GM21367 (cell line): ENCODE data around the gene NUP93.
A peak's percentile ranks its signal among the peaks of the same experiment; 100 is the strongest.

Experiments
- ATAC-seq: cut with Tn5 transposase; IDR thresholded peaks from one replicate; pipeline ENCODE4 v1.9.1; 2021; ENCODE audit not compliant: unreplicated experiment

Gene NUP93

DNA sequence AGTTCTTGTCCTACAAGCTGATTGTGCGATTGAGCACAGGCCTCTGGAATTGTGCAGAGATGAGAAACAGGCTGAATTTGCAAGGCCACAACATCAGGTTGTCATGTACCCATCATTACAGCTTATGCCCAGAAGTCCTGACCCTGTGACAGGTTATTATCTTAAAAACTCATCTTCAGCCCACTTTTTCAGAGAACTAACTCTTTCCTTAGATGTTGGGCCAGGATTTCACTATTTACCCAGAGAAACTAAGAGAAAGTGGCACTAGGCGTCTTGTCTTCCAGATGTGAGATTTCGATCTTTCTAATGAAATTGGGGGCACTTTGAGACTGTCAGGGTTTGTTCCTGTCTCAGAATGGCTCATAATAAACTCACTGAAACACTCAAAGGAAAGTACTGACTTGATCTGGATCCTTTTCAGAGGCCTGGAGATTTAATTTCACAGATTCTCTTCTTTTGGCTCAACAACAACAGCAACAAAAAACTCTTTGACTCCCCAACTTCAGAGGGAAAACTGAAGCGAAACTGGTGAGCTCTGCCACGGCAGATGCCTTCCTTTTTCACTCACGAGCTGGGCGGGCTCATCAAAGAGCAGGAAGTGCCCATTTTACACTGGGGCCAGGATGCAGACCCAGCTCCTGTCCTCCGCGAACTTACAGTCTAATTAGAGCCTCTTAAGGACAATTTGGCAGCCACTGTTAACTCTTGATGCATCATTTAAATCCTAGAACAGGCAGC, 117.4 kb downstream of the NUP93 start:
- ATAC-seq, result no peak

DNA sequence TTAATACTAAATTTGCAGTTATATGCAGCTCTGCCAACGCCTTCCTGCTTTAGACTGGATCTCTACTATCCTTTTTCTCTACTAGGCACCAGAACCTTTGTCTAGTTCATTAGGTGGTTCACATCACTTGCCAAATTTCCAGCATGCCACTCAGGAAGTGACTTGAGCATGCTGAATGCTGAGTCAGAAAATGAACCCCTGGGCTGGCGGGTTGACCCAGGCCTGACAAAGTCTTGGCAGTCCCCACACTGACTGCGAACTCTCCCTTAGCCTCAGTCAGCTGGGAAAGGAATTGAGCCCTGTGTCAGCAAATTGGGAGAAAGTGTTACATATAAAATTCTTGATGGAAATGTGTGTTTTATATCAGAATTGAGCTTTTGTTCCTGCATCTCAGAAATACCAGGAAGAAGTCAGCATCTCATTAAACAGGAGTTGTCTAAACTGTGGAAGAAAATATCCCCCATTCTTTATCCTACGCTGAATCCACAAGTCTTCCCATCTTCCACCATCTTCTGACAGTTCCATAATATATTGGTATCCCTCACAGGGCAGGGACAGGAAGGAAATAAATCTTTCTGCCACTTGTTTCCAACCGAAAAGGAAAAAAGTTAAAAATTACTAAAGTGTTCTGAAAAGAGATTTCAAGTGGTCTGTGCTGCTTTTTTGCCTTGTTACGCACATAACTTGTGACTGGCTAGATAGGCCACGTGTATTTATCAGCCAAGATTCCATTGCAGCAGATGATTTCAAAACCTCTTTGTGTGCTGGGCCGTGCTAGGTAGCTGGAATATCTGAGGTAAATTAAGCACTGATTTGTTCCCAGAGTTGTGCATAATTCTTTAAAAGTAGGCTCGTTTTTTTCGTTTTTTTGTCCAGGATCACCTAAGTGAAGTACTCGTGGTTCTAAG, 118.4 kb downstream of the NUP93 start:
- no peak for ATAC-seq

DNA sequence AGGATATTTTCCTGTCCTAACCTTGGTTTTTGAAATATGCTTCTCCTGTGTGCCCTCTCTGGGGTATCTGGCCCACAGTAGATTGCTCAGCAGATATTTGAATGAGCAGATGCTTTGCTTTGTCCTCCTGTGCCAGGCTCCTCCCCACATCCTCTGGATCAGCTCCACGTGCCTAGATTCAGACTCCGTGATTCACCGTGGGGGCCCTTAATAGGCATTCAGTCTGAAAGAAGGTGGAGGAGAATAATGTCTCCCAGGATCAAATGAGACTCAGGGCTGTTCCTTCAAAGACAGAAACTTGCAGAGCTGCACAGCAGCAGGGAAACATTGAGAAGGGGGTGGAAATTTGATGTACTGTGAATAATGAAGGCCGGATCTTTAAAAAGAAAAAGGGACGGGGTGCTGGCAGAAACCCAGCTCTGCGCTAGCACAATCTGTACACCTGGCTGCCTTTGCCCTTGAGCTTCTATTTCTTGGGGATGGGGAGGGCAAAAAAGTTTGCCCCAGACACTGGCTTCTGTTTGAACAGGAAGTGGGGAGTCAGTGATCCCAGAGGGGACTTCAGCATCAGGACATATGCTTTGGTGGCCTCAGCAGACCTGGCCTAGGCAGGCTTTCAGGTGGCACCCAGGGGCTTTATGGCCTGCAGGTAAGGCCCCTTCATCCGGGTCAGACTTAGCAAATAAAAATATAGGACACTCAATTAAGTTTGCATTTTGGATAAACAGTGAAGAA, 119.2 kb downstream of the NUP93 start:
- no peak for ATAC-seq

- no peak for ATAC-seq
Observed at GRCh38 chr16:56849690-56850680, 120.1 kb downstream of the NUP93 start.

DNA sequence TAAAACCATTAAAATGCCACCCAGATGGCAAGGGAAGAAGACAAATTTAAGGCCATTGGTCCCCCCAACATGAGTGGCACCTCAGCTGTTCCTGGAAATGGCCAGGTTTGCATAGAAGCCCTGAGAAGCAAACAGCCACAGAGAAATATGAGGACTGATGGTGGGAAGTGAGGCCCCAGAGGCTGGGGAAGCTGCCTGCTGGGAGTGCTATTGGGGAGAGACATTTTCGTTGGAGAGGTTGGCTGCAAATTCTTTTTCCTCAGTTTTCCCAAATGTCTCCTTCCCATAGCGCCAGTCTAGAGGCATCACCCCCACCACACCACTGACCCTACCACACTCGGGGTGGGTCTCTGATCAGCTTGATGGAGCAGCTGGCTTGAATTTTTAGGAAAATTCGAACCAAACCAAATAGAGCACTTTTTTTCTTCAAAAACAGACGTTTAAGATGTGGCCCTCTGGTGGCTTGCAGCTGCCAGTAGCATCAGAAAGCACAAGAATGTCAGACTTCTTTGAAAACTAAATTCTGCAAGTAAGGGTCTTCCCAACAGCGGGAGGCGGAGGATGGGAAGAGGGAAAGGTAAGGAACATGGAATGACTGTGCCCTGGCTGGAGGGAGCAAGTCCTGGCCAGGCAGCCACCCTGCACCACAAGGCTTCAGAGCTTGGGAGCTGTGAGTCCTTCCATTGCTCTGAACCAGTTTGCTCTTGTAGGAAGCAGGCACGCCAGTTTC, 121.9 kb downstream of the NUP93 start:
- ATAC-seq, result no peak

DNA sequence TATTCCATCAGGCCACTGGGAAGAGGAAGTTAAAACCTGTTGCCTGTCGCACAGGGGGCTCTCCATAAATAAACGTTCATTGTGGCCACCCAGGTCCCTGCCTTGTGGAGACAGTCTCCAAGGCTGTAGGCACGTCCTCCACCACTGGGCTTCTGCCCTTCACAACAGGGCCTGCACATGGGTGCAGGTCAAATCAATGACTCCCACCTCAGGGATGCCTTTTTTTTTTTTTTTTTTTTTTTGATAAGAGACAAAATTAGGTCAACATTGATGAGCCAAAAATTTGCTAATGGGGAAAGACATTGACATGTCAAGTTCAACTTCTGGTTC, 122.4 kb downstream of the NUP93 start:
- no peak for ATAC-seq

GRCh38 chr16:56852968-56853367, 123.0 kb downstream of the NUP93 start:
- no peak for ATAC-seq

- ATAC-seq, result no peak
Observed at GRCh38 chr16:56855201-56855600, 125.3 kb downstream of the NUP93 start.

- no peak for ATAC-seq
Observed at GRCh38 chr16:56855946-56856345, 126.0 kb downstream of the NUP93 start.

DNA sequence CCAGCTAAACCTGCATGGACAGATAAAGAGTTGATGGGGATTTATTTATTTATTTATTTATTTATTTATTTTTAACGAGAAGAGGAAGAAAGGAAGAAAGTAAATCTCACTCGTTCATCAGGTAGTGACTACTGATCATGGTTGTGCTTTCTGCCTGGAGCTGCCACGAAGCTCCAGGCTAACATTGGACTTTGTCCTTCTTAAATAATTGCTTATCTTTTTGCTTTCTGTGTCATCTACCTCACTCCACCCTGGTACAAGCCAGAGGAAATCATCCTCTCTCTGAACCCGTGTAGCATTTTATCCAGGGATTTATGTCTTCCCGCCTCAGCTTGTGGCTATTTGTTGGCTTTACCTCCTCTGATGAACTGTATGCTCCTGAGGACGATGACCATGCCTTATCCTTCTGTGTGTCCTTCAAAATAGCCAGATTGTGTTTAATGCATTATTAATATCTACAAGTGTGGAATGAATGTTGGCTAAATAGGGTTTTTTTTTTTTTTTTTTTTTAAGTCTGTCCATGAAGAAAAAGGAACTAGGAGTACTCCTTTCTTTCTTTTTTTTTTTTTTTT, 127.0 kb downstream of the NUP93 start:
- ATAC-seq, result no peak

- no peak for ATAC-seq
Observed at GRCh38 chr16:56858374-56858773, 128.4 kb downstream of the NUP93 start.

- ATAC-seq, result no peak
Observed at GRCh38 chr16:56859636-56860035, 129.7 kb downstream of the NUP93 start.

DNA sequence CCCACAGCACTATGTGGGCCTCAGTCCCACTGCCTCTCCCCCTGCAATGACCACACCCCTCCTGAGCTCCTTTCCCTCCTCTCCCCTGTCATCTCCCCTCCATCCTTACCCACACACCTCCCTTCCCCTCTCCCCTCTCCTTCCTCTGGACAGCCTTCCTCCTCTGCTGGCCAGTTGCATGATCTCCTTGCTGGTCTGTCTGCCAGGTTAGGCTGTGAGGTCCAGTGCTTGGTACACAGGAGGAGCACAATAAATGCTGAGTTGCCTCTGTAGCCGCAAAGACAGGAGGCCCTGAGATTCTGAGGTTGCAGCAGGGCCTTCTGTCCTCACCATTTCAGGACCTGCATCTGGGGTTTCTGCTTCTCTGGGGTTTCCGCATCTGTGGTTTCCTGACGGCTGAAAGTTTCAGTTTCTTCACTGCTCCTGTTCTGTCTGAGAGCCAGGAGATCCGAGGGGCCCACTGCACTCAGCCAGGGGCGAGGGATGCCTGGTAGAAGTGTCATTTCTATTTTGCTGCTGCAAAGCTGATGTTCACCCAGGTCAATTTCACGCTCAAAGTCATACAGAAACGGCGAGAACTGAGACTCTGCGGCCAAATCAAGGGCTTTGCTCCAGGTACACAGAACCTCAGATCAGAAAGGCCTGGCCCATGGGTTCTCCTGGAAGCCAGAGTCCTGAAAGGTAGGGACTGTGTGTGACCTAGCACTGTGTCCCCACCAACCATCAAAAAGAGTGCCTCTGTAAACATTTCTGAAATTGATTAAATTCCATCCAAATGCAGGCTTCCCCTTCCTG, 130.5 kb downstream of the NUP93 start:
- peak; percentile 72 for ATAC-seq

GRCh38 chr16:56861092-56861610, 131.2 kb downstream of the NUP93 start:
- ATAC-seq, result no peak

DNA sequence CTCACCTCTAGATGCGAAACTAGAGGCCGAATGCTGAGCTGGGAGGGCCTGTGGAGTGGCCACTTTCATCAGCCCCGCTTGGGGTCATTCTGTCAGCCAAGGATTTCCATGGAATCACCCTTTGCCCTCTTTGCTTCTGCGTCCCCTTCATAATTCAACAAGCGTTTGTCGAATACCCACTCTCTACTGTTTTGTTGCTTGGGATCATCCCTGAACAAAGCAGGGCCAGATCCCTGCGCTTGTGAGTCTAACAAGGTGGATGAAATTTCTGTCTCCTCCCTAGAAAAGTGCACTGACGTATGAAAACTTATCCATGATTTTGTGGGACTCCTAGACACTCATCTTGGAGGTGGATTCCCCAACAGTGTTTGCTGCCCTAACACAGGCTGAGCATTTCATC, 131.8 kb downstream of the NUP93 start:
- no peak for ATAC-seq

DNA sequence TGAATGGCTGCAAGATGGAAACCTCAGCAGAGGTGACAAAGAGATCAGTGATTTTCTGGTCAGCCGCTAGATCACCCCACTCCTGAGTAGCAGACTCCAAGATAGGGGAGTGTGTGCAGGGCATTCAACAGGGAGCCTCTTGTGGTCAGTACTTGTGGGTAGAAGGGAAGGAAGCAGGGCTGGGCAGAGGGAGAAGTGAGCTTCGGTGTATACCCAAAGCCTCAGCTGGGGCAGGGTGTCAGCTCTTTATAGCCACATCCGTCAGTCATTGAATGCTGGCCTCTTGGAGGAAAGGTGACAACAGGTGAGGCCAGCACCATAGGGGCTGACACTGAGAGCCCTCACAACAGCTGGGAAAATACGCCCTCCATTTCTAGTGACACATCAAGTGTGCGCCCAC, 132.8 kb downstream of the NUP93 start:
- ATAC-seq, result no peak

DNA sequence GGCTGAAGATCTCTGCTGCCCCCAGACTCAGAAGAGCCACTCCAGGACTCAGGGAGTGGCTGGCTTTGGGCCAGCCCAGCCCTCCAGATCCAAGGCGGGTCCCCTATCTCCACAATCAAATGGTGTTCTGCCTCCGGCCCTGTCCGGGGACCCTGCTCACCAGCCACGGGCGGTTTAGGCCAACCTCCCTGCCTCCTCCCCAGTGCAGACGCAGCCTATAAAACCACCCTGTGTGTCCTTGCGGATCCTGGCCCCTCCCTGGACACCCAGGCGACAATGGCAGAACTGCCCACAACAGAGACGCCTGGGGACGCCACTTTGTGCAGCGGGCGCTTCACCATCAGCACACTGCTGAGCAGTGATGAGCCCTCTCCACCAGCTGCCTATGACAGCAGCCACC, 135.0 kb downstream of the NUP93 start, which contains the start of gene SLC12A3:
Gene SLC12A3, plus strand, starts transcription at position 248 of the 400 bp plus-strand sequence. Its CDS starts 29 bp downstream, at position 277.
- no peak for ATAC-seq

DNA sequence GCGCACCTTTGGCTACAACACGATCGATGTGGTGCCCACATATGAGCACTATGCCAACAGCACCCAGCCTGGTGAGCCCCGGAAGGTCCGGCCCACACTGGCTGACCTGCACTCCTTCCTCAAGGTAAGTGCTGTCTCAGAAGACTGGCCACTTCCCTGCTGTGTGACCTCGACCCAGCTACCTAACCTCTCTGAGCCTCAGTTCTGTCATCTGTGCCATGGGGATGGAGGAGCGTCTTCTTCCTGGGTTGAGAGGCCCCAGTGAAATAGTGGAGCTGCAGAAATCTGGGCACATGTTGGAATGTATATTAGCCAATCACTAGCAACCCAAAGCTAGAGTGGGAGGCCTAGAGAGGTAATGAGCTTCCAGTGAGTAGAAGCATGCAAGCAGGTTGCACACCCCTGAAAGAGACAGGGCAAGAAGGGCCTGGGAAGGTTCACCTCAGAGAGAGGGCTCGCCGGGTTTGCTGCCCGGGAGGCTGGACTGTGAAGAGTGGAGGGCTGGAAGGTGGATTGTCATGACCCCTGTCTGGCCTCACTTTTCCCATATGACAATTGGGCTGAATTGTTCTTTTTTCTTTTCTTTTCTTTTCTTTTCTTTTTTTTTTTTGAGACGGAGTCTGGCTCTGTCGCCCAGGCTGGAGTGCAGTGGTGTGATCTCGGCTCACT, 135.6 kb downstream of the NUP93 start:
- no peak for ATAC-seq
